Measurements from ENCODE around the gene SNAI1.

GRCh38 chr20:50036703-50037102 is 53.9 kb downstream of the SNAI1 start:
- TF ChIP-seq SIN3A (IDR thresholded peaks at IDR 0.05; ENCODE audit: borderline replicate concordance, insufficient read depth, low read depth, low read length): no peak
- no peak for TF ChIP-seq CTCF (IDR thresholded peaks at IDR 0.05)

Measured in Panc1 (cell line).